Measurements from ENCODE around the gene SYT3.

SYT3 gene

DNA sequence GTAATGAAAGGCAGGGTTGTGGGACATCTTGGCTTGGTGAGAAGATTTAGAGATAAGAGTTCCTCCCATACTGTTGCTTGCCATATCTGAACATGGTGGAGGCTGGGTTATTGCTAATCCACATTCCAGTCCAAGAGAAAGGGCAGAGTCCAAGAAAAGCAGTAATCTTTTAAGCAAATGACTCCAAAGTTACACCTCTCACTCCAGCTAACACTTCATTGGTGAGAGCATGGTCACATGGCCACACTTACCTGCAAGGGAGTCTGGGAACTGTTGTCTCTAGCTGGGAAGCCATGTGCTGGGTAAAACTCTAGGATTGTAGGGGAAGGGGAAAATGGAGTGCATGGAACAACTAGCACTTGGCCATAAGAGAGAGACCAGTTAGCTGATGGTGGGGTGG lies 15.2 kb upstream of the SYT3 start:
- TF ChIP-seq, protein P1, sequence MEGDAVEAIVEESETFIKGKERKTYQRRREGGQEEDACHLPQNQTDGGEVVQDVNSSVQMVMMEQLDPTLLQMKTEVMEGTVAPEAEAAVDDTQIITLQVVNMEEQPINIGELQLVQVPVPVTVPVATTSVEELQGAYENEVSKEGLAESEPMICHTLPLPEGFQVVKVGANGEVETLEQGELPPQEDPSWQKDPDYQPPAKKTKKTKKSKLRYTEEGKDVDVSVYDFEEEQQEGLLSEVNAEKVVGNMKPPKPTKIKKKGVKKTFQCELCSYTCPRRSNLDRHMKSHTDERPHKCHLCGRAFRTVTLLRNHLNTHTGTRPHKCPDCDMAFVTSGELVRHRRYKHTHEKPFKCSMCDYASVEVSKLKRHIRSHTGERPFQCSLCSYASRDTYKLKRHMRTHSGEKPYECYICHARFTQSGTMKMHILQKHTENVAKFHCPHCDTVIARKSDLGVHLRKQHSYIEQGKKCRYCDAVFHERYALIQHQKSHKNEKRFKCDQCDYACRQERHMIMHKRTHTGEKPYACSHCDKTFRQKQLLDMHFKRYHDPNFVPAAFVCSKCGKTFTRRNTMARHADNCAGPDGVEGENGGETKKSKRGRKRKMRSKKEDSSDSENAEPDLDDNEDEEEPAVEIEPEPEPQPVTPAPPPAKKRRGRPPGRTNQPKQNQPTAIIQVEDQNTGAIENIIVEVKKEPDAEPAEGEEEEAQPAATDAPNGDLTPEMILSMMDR (IDR thresholded peaks at IDR 0.05; ENCODE audit: insufficient read depth, low read length, poor library complexity, severe bottlenecking), result no peak
- DNase-seq (ENCODE audit: extremely low read depth, insufficient read length), result no peak
- Histone ChIP-seq H3K4me3 (replicated peaks; ENCODE audit: low read depth, low read length) (no peak overlapping the region), H3K36me3 (ENCODE audit: control insufficient read depth, insufficient read depth, low read length) (no peaks in the 10 kb centered on the region), H3K27me3 (replicated peaks; ENCODE audit: control insufficient read depth, insufficient read depth, low read length) (peaks cover 2% of the 10 kb centered on the region)

GRCh38 chr19:50652722-50653121 lies 13.0 kb upstream of the SYT3 start:
- TF ChIP-seq, protein P1 (IDR thresholded peaks at IDR 0.05; ENCODE audit: insufficient read depth, low read length, poor library complexity, severe bottlenecking), result no peak
- Histone ChIP-seq H3K27me3 (replicated peaks; ENCODE audit: control insufficient read depth, insufficient read depth, low read length) (no peaks in the 10 kb centered on the region), H3K4me3 (replicated peaks; ENCODE audit: low read depth, low read length) (no peak overlapping the region), H3K36me3 (ENCODE audit: control insufficient read depth, insufficient read depth, low read length) (no peaks in the 10 kb centered on the region)
- no peak for DNase-seq (ENCODE audit: extremely low read depth, insufficient read length)

DNA sequence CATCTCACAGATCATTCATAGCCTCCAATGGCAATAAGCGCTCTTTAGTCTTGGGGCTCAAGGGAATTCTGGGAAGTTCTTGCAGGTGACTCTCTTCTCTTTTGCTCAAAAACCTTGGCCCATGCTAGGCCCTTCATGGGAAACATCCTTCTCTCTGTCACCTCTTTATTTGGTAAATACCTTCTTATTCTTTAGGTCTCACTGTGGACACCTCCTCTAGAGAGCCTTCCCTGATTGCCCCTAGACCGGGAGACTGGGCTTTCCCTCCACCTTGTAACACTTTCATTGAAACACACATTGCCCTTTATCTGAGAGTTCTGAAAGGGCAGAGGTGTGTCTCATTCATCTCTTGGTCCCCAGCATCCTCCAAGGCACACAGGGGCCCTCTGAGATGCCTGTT lies 11.5 kb upstream of the SYT3 start:
- Histone ChIP-seq H3K4me3 (replicated peaks; ENCODE audit: low read depth, low read length) (no peak overlapping the region), H3K36me3 (ENCODE audit: control insufficient read depth, insufficient read depth, low read length) (no peaks in the 10 kb centered on the region), H3K27me3 (replicated peaks; ENCODE audit: control insufficient read depth, insufficient read depth, low read length) (no peaks in the 10 kb centered on the region)
- TF ChIP-seq, protein P1 (IDR thresholded peaks at IDR 0.05; ENCODE audit: insufficient read depth, low read length, poor library complexity, severe bottlenecking), result no peak
- no peak for DNase-seq (ENCODE audit: extremely low read depth, insufficient read length)

- Histone ChIP-seq H3K36me3 (ENCODE audit: control insufficient read depth, insufficient read depth, low read length) (no peaks in the 10 kb centered on the region), H3K4me3 (replicated peaks; ENCODE audit: low read depth, low read length) (no peak within 1 kb of the TSS), H3K27me3 (replicated peaks; ENCODE audit: control insufficient read depth, insufficient read depth, low read length) (no peaks in the 10 kb centered on the region)
- DNase-seq (ENCODE audit: extremely low read depth, insufficient read length), result no peak
- TF ChIP-seq, protein P1 (IDR thresholded peaks at IDR 0.05; ENCODE audit: insufficient read depth, low read length, poor library complexity, severe bottlenecking), result no peak
Observed at GRCh38 chr19:50649433-50650391, 10.0 kb upstream of the SYT3 start, which contains the start of gene C19orf81. TSS of gene C19orf81 (plus strand) at chr19:50649445. CDS start at chr19:50649445, 0 bp downstream.

- no peak for DNase-seq (ENCODE audit: extremely low read depth, insufficient read length)
- Histone ChIP-seq H3K4me3 (replicated peaks; ENCODE audit: low read depth, low read length) (no peak overlapping the region), H3K27me3 (replicated peaks; ENCODE audit: control insufficient read depth, insufficient read depth, low read length) (no peaks in the 10 kb centered on the region), H3K36me3 (ENCODE audit: control insufficient read depth, insufficient read depth, low read length) (no peaks in the 10 kb centered on the region)
- TF ChIP-seq, protein P1 (IDR thresholded peaks at IDR 0.05; ENCODE audit: insufficient read depth, low read length, poor library complexity, severe bottlenecking), result no peak
Observed at GRCh38 chr19:50648659-50649058, 9.0 kb upstream of the SYT3 start.

All from GM06990 (cell line).